Measurements from ENCODE around the gene COPG2.

- TF ChIP-seq CTCF (conservative IDR thresholded peaks at IDR 0.05 in 1 of 2, IDR thresholded peaks at IDR 0.05 in 1 of 2; ENCODE audit: low read depth in 1 of 2, low read length in 2 of 2) (no peak), EZH2 (IDR thresholded peaks at IDR 0.05; ENCODE audit: low read length, missing control alignments) (no peak)
Measured at GRCh38 chr7:130490311-130490791, 178.2 kb downstream of the COPG2 start.

Data from fibroblast of lung (primary cell).